Upper lobe of left lung (tissue), 6 donors: ENCODE measurements around the gene BPIFB1. TPM values are rescaled to one million over a fixed set of nuclear protein-coding genes. Genes with fewer than 3 reads are reported as not detected.

ENCODE experiments used
- ATAC-seq, 2 donors: fragments of 200-7000 bp; cut with Tn5 transposase; one replicate each; pipeline ENCODE4 v1.9.1; 2022; ENCODE audit warnings: mild to moderate bottlenecking in 2 of 2, moderate library complexity in 2 of 2; ENCODE audit not compliant: low FRiP score in 2 of 2
- DNase-seq, 2 donors: peaks; one replicate each; pipeline ENCODE4 v3.0.0-alpha.2; 2019 to 2020
- H3K27ac ChIP-seq, 4 donors: fragments of 200-600 bp; sonication (generic); one replicate each; pipeline ENCODE4 v1.5.1; 2016 to 2019
- H3K27me3 ChIP-seq, 4 donors: fragments of 200-600 bp; sonication (generic); one replicate each; pipeline ENCODE4 v1.5.1; 2017 to 2019
- H3K36me3 ChIP-seq, 4 donors: fragments of 200-600 bp; sonication (generic); one replicate each; pipeline ENCODE4 v1.5.1; 2016 to 2019
- H3K4me1 ChIP-seq, 4 donors: fragments of 200-600 bp; sonication (generic); one replicate each; pipeline ENCODE4 v1.5.1; 2018 to 2019
- H3K4me3 ChIP-seq, 4 donors: fragments of 200-600 bp; sonication (generic); one replicate each; pipeline ENCODE4 v1.5.1; 2017 to 2019; ENCODE audit warnings: mild to moderate bottlenecking in 2 of 4, moderate library complexity in 1 of 4
- H3K9me3 ChIP-seq, 4 donors: fragments of 200-600 bp; sonication (generic); one replicate each; pipeline ENCODE4 v1.5.1; 2018 to 2019
- EP300 ChIP-seq, 4 donors: sonication (generic); formaldehyde crosslinking; IDR thresholded peaks; one replicate each; pipeline ENCODE4 v1.5.1; 2017; ENCODE audit warnings: antibody characterized with exemption in 4 of 4, control low read depth in 2 of 4
- POLR2A ChIP-seq, 4 donors: fragments of 450-650 bp; IDR thresholded peaks; one replicate each; pipeline ENCODE4 v1.5.1; 2016 to 2017; ENCODE audit warnings: antibody characterized with exemption in 4 of 4, mild to moderate bottlenecking in 2 of 4
- POLR2AphosphoS5 ChIP-seq, 2 donors: sonication (generic); formaldehyde crosslinking; IDR thresholded peaks; one replicate each; pipeline ENCODE4 v1.5.1; 2017; ENCODE audit warnings: antibody characterized with exemption in 2 of 2
- WGBS, 2 donors: methylation state at CpG; one replicate each; pipeline ENCODE4 v1.1.5; 2017 to 2018; 5-methylcytosine and 5-hydroxymethylcytosine counted together
- total RNA-seq, 6 donors: library from RNA; depleted of rRNA in 4 of 6; stranded (reverse); fragments of >200 nt in 4 of 6; gene quantifications; one replicate each; pipeline versions ENCODE4 v1.1.0 to v1.2.1, GENCODE V29; 2016 to 2021
- TF ChIP-seq, protein P1 (sequence below), 6 experiments: fragments of 450-650 bp in 4 of 6; fragments of 200-600 bp in 2 of 6; sonication (generic) in 2 of 6; IDR thresholded peaks; one replicate each; pipeline ENCODE4 v1.5.1; 2016 to 2019; ENCODE audit warnings: antibody characterized with exemption in 6 of 6
- donor health status: DM: no; HTN: no; CAD: no; lungs with moderate emphysema.
- donor health status: DM: no; HTN: yes; CAD: no; lungs with severe emphysema.

BPIFB1 gene
- total RNA-seq, 6 donors from 2014 or later, result 4.8 to 323 (median 35.3) TPM

DNA sequence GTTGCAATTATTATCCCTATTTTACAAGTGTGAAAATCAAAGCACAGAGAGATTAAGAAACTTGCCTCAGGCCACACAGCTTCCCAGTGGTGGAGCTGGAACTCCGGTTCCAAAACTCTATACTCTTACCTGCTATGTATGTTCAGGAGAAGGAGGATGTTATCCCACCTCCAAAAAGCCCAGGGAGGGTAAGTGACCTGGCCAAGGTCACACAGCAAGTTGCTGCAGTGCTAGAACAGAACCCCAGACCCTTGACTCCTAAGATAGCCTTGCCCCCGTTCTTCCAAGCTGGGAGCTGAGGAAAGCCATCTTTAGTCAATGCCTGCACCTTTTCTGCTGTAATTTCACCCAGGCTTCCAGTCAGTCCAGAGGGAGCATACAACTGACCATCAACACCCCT, 42.3 kb downstream of the BPIFB1 start:
- Histone ChIP-seq H3K9me3 (no peaks in the 10 kb centered on the region), H3K27me3 (no peaks in the 10 kb centered on the region), H3K4me1 (no peaks in the 10 kb centered on the region), H3K4me3 (no peak overlapping the region), H3K36me3 (no peaks in the 10 kb centered on the region), H3K27ac (no peak overlapping the region)
- 91 to 97% methylated on average over 1 to 2 of the region's 2 CpGs for WGBS, 2 donors
- no peak for DNase-seq
- no peak for ATAC-seq
- TF ChIP-seq, protein P1, sequence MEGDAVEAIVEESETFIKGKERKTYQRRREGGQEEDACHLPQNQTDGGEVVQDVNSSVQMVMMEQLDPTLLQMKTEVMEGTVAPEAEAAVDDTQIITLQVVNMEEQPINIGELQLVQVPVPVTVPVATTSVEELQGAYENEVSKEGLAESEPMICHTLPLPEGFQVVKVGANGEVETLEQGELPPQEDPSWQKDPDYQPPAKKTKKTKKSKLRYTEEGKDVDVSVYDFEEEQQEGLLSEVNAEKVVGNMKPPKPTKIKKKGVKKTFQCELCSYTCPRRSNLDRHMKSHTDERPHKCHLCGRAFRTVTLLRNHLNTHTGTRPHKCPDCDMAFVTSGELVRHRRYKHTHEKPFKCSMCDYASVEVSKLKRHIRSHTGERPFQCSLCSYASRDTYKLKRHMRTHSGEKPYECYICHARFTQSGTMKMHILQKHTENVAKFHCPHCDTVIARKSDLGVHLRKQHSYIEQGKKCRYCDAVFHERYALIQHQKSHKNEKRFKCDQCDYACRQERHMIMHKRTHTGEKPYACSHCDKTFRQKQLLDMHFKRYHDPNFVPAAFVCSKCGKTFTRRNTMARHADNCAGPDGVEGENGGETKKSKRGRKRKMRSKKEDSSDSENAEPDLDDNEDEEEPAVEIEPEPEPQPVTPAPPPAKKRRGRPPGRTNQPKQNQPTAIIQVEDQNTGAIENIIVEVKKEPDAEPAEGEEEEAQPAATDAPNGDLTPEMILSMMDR (IDR thresholded peaks at IDR 0.05), result no peak
- TF ChIP-seq POLR2AphosphoS5 (IDR thresholded peaks at IDR 0.05) (no peak), EP300 (IDR thresholded peaks at IDR 0.05) (no peak), POLR2A (IDR thresholded peaks at IDR 0.05) (no peak)

DNA sequence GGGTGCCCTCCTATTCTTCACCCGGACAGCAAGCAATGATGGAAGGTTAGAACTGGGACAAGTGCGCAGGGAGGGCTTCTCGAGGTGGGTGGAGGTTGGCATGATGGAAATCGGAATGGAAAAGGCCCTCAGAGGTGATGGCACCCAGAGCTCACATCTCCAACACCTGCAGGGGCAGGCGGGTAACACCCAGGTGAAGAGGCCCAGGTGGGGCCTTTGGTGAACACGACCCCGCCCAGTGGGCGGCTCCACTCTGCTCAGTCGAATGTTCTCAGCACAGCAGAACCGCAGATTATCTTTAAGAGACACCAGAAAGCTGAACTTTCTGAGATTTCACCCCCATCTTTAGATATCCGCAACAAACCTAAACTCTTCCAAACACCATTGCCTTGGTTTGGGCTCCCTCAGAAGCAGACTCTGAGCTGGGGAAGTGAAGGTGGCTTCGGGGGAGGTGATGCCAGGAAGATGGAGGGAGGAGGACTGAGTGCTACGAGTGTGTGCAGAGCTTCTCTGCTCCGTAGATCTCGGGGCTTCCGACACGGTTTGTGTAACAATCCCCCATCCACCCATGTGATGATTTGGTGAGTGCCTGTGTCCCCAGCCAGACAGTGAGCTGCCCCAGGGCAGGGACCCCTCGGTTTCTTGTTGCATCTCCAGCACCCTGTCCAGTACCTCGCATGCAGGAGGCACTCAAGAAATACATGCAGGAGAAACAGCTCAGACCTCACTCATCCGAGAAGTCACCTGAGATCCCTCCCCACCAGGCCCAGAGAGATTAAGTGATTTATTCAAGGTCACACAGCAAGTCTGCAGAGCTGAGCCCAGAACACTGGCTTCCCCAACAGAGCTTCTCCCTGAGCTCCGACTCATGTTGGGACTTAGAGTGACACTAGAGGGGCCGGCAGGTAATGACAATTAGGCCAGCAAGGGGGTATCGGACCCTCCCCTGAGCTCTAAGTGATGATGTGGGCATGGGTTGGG, 45.4 kb downstream of the BPIFB1 start:
- no peaks in the 10 kb centered on the region for H3K4me1 ChIP-seq
- no peak overlapping the region for H3K4me3 ChIP-seq
- WGBS, 2 donors, result 69 to 76% methylated on average over 17 to 23 of the region's 23 CpGs
- DNase-seq (no peak), ATAC-seq (no peak)
- no peak overlapping the region for H3K27ac ChIP-seq
- no peaks in the 10 kb centered on the region for H3K9me3 ChIP-seq
- H3K27me3 ChIP-seq, result no peaks in the 10 kb centered on the region
- H3K36me3 ChIP-seq, result no peaks in the 10 kb centered on the region
- TF ChIP-seq POLR2AphosphoS5 (IDR thresholded peaks at IDR 0.05) (no peak), POLR2A (IDR thresholded peaks at IDR 0.05) (no peak), EP300 (IDR thresholded peaks at IDR 0.05) (no peak)
- TF ChIP-seq, protein P1 (IDR thresholded peaks at IDR 0.05), result no peak

DNA sequence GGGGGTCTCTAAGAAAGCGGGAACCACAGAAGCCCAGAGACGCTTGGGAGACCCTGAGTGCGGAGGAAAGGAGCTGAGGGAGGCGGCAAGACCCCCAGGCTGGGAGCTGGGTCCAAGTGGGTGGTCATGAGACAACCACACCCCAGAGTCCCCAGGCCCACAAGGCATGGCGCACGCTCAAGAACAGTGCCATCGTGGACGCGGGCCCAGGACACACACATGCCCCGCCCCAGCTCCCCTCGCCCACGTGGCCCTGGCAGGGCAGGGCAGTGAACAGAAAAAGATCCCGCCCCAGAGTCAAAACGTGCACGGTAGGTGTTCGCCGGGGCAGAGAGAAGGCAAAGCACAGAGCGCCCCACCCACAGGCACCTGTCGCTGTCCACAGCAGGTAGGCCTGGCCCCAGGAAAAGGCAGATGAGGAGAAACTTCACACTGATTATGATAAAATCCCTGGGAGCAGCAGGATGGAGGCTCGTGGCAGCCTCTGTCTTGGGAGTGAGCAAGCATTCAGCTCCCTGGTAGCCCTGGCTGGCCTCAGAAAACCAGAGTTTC, 50.0 kb downstream of the BPIFB1 start:
- no peak for ATAC-seq
- H3K4me1 ChIP-seq, result no peaks in the 10 kb centered on the region
- WGBS, 2 donors, result 81 to 86% methylated on average over 12 to 20 of the region's 20 CpGs
- peak in 1 of 2 donors; percentile 68 for DNase-seq
- H3K4me3 ChIP-seq, result no peak overlapping the region
- TF ChIP-seq EP300 (IDR thresholded peaks at IDR 0.05) (no peak), POLR2A (IDR thresholded peaks at IDR 0.05) (no peak), POLR2AphosphoS5 (IDR thresholded peaks at IDR 0.05) (no peak)
- TF ChIP-seq, protein P1 (IDR thresholded peaks at IDR 0.05), result no peak
- H3K27ac ChIP-seq, result no peak overlapping the region
- no peaks in the 10 kb centered on the region for H3K36me3 ChIP-seq
- no peaks in the 10 kb centered on the region for H3K9me3 ChIP-seq
- H3K27me3 ChIP-seq, result no peaks in the 10 kb centered on the region

DNA sequence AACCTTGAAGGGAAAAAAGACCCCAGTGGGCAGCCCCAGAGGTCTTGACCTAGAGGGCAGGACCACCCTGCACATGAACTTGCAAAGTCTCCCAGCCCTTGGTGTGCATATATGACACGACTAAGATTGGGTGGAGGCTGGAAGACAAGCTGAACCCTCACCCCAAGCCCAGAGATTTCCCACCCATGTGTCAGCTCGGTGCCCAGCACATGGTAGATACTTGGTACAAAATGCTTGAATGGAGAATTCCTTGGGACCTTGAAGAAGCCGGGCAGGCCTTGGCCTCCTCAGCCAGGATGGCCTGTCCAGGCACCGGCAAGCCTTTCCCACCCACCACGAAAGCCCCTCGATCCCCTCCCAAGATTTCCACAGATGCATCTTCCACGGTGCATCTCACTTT, 50.6 kb downstream of the BPIFB1 start:
- no peaks in the 10 kb centered on the region for H3K36me3 ChIP-seq
- H3K27ac ChIP-seq, result no peak overlapping the region

More for the DNA sequence above, 50.6 kb downstream of the BPIFB1 start:
- no peaks in the 10 kb centered on the region for H3K4me1 ChIP-seq
- no peaks in the 10 kb centered on the region for H3K27me3 ChIP-seq
- WGBS, 2 donors, result 90 to 92% methylated on average over 6 to 7 of the region's 7 CpGs
- DNase-seq (no peak), ATAC-seq (no peak)
- H3K4me3 ChIP-seq, result no peak overlapping the region
- no peak for TF ChIP-seq EP300 (IDR thresholded peaks at IDR 0.05)
- no peak for TF ChIP-seq POLR2A (IDR thresholded peaks at IDR 0.05)
- no peak for TF ChIP-seq POLR2AphosphoS5 (IDR thresholded peaks at IDR 0.05)
- TF ChIP-seq, protein P1 (IDR thresholded peaks at IDR 0.05), result no peak
- no peaks in the 10 kb centered on the region for H3K9me3 ChIP-seq
